ENCODE measurements around the gene TM9SF4. TPM values are rescaled to one million over a fixed set of nuclear protein-coding genes. Genes with fewer than 3 reads are reported as not detected.

TM9SF4 gene
- total RNA-seq, 2 experiments from 2014 or later: 37.9 to 39.1 TPM

GRCh38 chr20:32077190-32077589 lies 32.3 kb upstream of the TM9SF4 start:
- Mint-ChIP-seq H3K9me3 (no peaks in the 10 kb centered on the region), H3K4me3 (no peak overlapping the region), H3K27ac (no peak overlapping the region), H3K4me1 (ENCODE audit: low read depth) (no peaks in the 10 kb centered on the region), H3K36me3 (ENCODE audit: low read depth) (no peaks in the 10 kb centered on the region), H3K27me3 (ENCODE audit: low read depth) (peaks cover 4% of the 10 kb centered on the region)
- no peak for DNase-seq
- intact Hi-C loops (cut with micrococcal nuclease): no loop called here
- CTCF ChIA-PET: no interaction called here

- CTCF ChIA-PET: interaction anchor here (1.3 to 2.0 kb wide), 2 partner anchors 12 to 256 kb away, joined by 3 to 7 read pairs; no protein-coding TSS in a partner anchor
- H3K36me3 Mint-ChIP-seq (ENCODE audit: low read depth): no peaks in the 10 kb centered on the region
- no peak overlapping the region for H3K27ac Mint-ChIP-seq
- no peak overlapping the region for H3K4me3 Mint-ChIP-seq
- peaks cover 4% of the 10 kb centered on the region for H3K27me3 Mint-ChIP-seq (ENCODE audit: low read depth)
- H3K9me3 Mint-ChIP-seq: no peaks in the 10 kb centered on the region
- H3K4me1 Mint-ChIP-seq (ENCODE audit: low read depth): no peaks in the 10 kb centered on the region
- DNase-seq: no peak
- intact Hi-C loops (cut with micrococcal nuclease): no loop called here
These were observed 31.2 kb upstream of the TM9SF4 start for GRCh38 chr20:32078322-32078721.

DNA sequence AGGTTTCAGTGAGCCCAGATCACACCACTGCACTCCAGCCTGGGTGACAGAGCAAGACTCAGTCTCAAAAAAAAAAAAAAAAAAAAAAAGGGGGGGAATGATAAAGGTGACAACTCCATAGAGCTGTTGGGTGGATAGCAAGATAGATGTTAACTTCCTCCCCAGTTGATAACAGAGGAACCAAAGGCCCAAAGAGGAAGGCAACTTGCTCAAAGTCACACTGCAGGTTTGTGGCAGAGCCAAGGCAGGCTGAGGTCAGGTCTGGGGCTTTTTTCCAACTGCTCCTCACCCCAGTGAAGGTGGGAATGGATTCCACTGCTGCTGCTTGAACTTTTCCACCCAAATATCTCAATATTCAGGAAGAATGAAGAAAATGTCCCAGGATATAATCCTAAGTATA lies 30.7 kb upstream of the TM9SF4 start:
- DNase-seq: no peak
- H3K4me1 Mint-ChIP-seq (ENCODE audit: low read depth): no peaks in the 10 kb centered on the region
- no peaks in the 10 kb centered on the region for H3K9me3 Mint-ChIP-seq
- no peak overlapping the region for H3K4me3 Mint-ChIP-seq
- peaks cover 4% of the 10 kb centered on the region for H3K27me3 Mint-ChIP-seq (ENCODE audit: low read depth)
- H3K36me3 Mint-ChIP-seq (ENCODE audit: low read depth): no peaks in the 10 kb centered on the region
- CTCF ChIA-PET: interaction anchor here (1.2 to 2.0 kb wide), 3 partner anchors 12 to 256 kb away, joined by 3 to 7 read pairs (median 3); no protein-coding TSS in a partner anchor
- no peak overlapping the region for H3K27ac Mint-ChIP-seq
- intact Hi-C loops (cut with micrococcal nuclease): no loop called here

DNA sequence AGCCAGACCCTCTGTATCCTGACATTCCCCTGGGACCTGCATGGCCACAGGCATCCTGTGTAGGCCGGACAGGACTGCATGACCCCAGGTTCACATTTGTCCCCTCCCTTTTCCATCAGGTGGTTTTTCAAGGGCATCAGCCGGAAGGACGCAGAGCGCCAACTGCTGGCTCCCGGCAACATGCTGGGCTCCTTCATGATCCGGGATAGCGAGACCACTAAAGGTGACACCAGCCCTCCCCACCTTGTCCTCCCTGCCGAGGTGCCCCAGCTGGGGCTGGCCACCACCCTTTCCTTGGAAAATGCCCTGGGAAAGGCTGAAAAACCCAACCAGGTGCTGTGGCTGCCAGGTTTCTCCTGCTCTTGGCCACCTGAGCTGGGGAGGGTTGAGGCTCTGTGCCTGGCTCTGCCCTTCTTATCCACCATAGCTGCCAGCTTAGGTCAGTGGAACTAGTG lies 29.8 kb upstream of the TM9SF4 start:
- Mint-ChIP-seq H3K4me1 (ENCODE audit: low read depth) (no peaks in the 10 kb centered on the region), H3K36me3 (ENCODE audit: low read depth) (no peaks in the 10 kb centered on the region), H3K27ac (no peak overlapping the region), H3K4me3 (no peak overlapping the region), H3K27me3 (ENCODE audit: low read depth) (peaks cover 4% of the 10 kb centered on the region), H3K9me3 (no peaks in the 10 kb centered on the region)
- CTCF ChIA-PET: interaction anchor here (1.2 to 2.0 kb wide), 2 partner anchors 11 to 17 kb away, joined by 3 to 7 read pairs; no protein-coding TSS in a partner anchor
- no peak for DNase-seq
- intact Hi-C loops (cut with micrococcal nuclease): no loop called here

DNA sequence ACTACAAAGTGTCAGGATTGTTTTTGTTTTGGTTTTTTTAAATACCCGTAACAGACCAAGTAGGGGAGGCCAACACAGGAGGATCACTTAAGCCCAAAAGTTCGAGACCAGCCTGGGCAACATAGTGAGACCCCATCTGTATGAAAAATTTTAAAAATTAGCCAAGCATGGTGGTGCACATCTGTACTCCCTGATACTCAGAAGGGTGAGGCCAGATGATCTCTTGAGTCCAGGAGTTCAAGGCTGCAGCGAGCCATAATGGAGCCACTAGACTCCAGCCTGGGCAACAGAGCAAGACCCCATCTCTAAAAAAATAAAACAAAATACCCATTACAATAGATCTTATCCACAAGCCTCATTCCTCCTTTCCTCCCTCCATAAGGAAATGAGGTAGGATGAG lies 28.7 kb upstream of the TM9SF4 start:
- no peak for DNase-seq
- Mint-ChIP-seq H3K4me3 (no peak overlapping the region), H3K36me3 (ENCODE audit: low read depth) (no peaks in the 10 kb centered on the region), H3K9me3 (no peaks in the 10 kb centered on the region), H3K27me3 (ENCODE audit: low read depth) (peaks cover 4% of the 10 kb centered on the region), H3K27ac (no peak overlapping the region), H3K4me1 (ENCODE audit: low read depth) (no peaks in the 10 kb centered on the region)
- CTCF ChIA-PET: interaction anchor here (0.6 to 2.5 kb wide), 4 partner anchors 11 to 351 kb away, joined by 3 to 11 read pairs (median 4); no protein-coding TSS in a partner anchor
- intact Hi-C loops (cut with micrococcal nuclease): no loop called here

DNA sequence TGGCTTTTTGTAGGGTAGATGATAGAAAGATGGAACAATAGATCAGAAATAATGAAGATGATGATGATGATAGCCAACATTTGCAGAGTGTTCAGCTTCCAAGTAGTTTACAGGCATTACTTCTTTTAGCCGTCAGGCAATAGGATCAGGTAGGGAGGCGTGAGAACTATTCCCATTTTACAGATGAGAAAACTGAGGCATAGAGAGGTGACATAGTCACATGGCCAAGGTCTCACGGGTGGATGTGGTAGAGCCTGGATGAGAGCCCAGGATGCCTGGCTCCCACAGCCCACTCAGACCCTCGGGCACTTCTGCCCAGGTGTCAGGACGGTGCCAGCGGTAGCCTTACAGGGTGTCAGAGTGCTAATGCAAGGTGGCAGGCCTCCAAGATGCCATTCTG lies 26.0 kb upstream of the TM9SF4 start:
- intact Hi-C loops (cut with micrococcal nuclease): no loop called here
- no peaks in the 10 kb centered on the region for H3K9me3 Mint-ChIP-seq
- no peaks in the 10 kb centered on the region for H3K36me3 Mint-ChIP-seq (ENCODE audit: low read depth)
- CTCF ChIA-PET: no interaction called here
- H3K4me1 Mint-ChIP-seq (ENCODE audit: low read depth): no peaks in the 10 kb centered on the region
- H3K27me3 Mint-ChIP-seq (ENCODE audit: low read depth): peaks cover 4% of the 10 kb centered on the region
- no peak for DNase-seq
- no peak overlapping the region for H3K4me3 Mint-ChIP-seq
- H3K27ac Mint-ChIP-seq: no peak overlapping the region

- H3K9me3 Mint-ChIP-seq: no peaks in the 10 kb centered on the region
- intact Hi-C loops (cut with micrococcal nuclease): no loop called here
- H3K4me1 Mint-ChIP-seq (ENCODE audit: low read depth): no peaks in the 10 kb centered on the region
- CTCF ChIA-PET: interaction anchor here (2.1 kb wide), 1 partner anchor 264 kb away, joined by 7 read pairs; no protein-coding TSS in a partner anchor
- H3K4me3 Mint-ChIP-seq: no peak overlapping the region
- H3K27me3 Mint-ChIP-seq (ENCODE audit: low read depth): no peaks in the 10 kb centered on the region
- no peaks in the 10 kb centered on the region for H3K36me3 Mint-ChIP-seq (ENCODE audit: low read depth)
- no peak overlapping the region for H3K27ac Mint-ChIP-seq
- no peak for DNase-seq
These were observed 22.4 kb upstream of the TM9SF4 start for GRCh38 chr20:32087070-32087469.

- Mint-ChIP-seq H3K27me3 (ENCODE audit: low read depth) (no peaks in the 10 kb centered on the region), H3K4me1 (ENCODE audit: low read depth) (no peaks in the 10 kb centered on the region), H3K4me3 (no peak overlapping the region), H3K36me3 (ENCODE audit: low read depth) (no peaks in the 10 kb centered on the region), H3K27ac (no peak overlapping the region), H3K9me3 (no peaks in the 10 kb centered on the region)
- CTCF ChIA-PET: interaction anchor here (1.1 to 2.1 kb wide), 2 partner anchors 244 to 266 kb away, joined by 3 to 7 read pairs; no protein-coding TSS in a partner anchor
- DNase-seq: no peak
- intact Hi-C loops (cut with micrococcal nuclease): no loop called here
These were observed 20.8 kb upstream of the TM9SF4 start for GRCh38 chr20:32088759-32089158.

- Mint-ChIP-seq H3K36me3 (ENCODE audit: low read depth) (no peaks in the 10 kb centered on the region), H3K9me3 (no peaks in the 10 kb centered on the region), H3K27me3 (ENCODE audit: low read depth) (no peaks in the 10 kb centered on the region), H3K27ac (no peak overlapping the region), H3K4me3 (no peak overlapping the region), H3K4me1 (ENCODE audit: low read depth) (no peaks in the 10 kb centered on the region)
- CTCF ChIA-PET: interaction anchor here (0.6 to 3.4 kb wide), 9 partner anchors 11 to 700 kb away, joined by 3 to 34 read pairs (median 4); no protein-coding TSS in a partner anchor
- intact Hi-C loops (cut with micrococcal nuclease): no loop called here
- no peak for DNase-seq
These were observed 19.7 kb upstream of the TM9SF4 start for GRCh38 chr20:32089637-32090362.

DNA sequence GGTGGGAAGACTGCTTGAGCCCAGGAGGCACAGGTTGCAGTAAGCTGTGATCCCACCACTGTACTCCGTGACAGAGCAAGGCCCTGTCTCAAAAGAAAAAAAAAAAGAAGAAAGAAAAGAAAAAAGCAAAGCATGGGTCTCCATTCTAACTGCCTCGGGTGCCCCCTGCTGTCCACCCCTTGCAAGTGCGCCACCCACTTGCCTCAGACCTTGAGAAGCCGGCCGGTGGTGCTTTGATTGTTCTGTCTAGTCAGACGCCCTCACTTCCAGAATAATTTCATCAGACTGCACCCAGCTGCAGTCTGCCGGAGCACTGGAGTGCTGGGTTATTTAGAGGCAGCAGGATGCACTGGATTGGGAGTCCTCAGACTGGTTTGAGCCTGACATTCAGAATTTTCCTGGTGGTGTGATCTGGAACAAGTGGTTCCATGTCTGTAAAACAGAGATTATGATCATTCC lies 17.6 kb upstream of the TM9SF4 start:
- H3K4me1 Mint-ChIP-seq (ENCODE audit: low read depth): no peaks in the 10 kb centered on the region
- intact Hi-C loops (cut with micrococcal nuclease): loop anchor here (1.0 to 2.0 kb wide), 6 partner anchors 57 to 561 kb away; partner anchors contain the start of gene PDRG1
- H3K27ac Mint-ChIP-seq: no peak overlapping the region
- CTCF ChIA-PET: interaction anchor here (0.6 to 3.4 kb wide), 26 partner anchors 9 to 296 kb away, joined by 3 to 34 read pairs (median 3); no protein-coding TSS in a partner anchor
- no peaks in the 10 kb centered on the region for H3K9me3 Mint-ChIP-seq
- H3K4me3 Mint-ChIP-seq: no peak overlapping the region
- DNase-seq: peak; percentile 92
- no peaks in the 10 kb centered on the region for H3K27me3 Mint-ChIP-seq (ENCODE audit: low read depth)
- no peaks in the 10 kb centered on the region for H3K36me3 Mint-ChIP-seq (ENCODE audit: low read depth)

DNA sequence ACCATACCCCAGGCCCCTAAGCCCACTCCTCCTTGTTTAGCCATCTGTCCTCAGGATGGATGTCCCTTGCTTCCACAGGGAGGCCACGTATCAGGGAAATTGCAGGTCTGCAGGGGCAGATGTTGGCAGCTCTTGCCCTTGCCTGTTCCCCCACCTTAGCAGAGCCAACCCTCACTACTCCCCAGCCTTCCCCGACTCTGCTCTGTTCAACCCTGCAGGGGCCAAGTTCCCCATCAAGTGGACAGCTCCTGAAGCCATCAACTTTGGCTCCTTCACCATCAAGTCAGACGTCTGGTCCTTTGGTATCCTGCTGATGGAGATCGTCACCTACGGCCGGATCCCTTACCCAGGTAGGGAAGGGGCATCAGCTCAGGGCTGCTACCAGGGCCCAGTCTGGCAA lies 10.7 kb upstream of the TM9SF4 start:
- Mint-ChIP-seq H3K4me3 (no peak overlapping the region), H3K9me3 (no peaks in the 10 kb centered on the region), H3K36me3 (ENCODE audit: low read depth) (no peaks in the 10 kb centered on the region), H3K4me1 (ENCODE audit: low read depth) (no peaks in the 10 kb centered on the region), H3K27ac (no peak overlapping the region), H3K27me3 (ENCODE audit: low read depth) (peaks cover 3% of the 10 kb centered on the region)
- CTCF ChIA-PET: interaction anchor here (1.0 kb wide), 1 partner anchor 276 kb away, joined by 3 read pairs; no protein-coding TSS in a partner anchor
- intact Hi-C loops (cut with micrococcal nuclease): no loop called here
- DNase-seq: no peak

GRCh38 chr20:32108814-32109391 lies 611 bp upstream of the TM9SF4 start:
- intact Hi-C loops (cut with micrococcal nuclease): loop anchor here (1.0 to 5.0 kb wide), 4 partner anchors 98 to 248 kb away; partner anchors contain the start of genes ASXL1, PLAGL2 and POFUT1
- Mint-ChIP-seq H3K4me1 (ENCODE audit: low read depth) (peaks cover 31% of the 10 kb centered on the region), H3K36me3 (ENCODE audit: low read depth) (peaks cover 5% of the 10 kb centered on the region), H3K4me3 (no peak overlapping the region), H3K27ac (no peak overlapping the region), H3K9me3 (no peaks in the 10 kb centered on the region), H3K27me3 (ENCODE audit: low read depth) (no peaks in the 10 kb centered on the region)
- CTCF ChIA-PET: interaction anchor here (1.5 kb wide), 1 partner anchor 74 kb away, joined by 5 read pairs; no protein-coding TSS in a partner anchor
- DNase-seq: no peak
